PC-9 (cell line): ENCODE measurements around the gene TELO2.

Source experiments
- EZH2 ChIP-seq: fragments of 200-600 bp; sonication (generic); IDR thresholded peaks from 2 replicates; pipeline ENCODE4 v1.8.0; 2017; ENCODE audit warnings: antibody characterized with exemption, low read depth
- TF ChIP-seq, protein P1 (sequence below): fragments of 200-600 bp; sonication (generic); conservative IDR thresholded peaks from 2 replicates; pipeline ENCODE4 v1.6.1; 2017; ENCODE audit warnings: mixed run types, antibody characterized with exemption, mild to moderate bottlenecking, moderate library complexity

DNA sequence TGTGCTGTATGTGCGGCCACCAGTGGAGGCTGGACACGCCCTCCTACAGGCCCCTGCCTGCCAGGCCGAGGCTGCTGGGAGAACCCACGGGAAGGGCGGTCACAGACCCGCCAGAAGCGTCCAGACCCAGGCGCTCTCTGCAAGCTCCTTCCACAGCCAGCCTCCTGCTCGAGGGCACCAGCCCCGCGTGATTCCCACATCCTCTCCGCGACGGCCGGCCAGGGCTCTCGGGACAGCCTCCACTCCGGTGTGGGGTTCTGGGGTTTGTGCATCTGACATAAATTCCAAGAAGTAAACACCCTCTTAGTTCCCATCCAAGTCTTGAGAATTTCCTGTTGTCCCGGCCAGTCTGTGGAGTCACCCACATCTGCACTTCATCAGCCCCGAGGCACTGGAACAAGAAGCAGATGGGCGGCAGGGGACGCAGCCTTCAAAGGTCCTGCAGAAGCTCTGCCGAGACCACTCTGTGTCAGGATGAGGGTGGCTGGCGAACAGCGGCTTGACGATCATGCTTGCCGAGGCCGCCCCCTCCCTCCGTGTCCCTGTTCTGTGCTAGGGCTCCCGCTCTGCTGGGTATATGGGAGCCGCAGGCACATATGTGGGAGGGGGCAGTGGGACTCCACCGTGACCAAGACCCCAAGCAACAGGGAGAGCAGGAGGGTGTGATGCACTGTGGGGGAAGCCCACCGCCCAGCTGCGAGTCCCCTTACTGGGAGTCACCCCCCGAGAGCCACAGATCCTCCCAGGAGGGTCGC lies 37.9 kb downstream of the TELO2 start:
- TF ChIP-seq, protein P1, sequence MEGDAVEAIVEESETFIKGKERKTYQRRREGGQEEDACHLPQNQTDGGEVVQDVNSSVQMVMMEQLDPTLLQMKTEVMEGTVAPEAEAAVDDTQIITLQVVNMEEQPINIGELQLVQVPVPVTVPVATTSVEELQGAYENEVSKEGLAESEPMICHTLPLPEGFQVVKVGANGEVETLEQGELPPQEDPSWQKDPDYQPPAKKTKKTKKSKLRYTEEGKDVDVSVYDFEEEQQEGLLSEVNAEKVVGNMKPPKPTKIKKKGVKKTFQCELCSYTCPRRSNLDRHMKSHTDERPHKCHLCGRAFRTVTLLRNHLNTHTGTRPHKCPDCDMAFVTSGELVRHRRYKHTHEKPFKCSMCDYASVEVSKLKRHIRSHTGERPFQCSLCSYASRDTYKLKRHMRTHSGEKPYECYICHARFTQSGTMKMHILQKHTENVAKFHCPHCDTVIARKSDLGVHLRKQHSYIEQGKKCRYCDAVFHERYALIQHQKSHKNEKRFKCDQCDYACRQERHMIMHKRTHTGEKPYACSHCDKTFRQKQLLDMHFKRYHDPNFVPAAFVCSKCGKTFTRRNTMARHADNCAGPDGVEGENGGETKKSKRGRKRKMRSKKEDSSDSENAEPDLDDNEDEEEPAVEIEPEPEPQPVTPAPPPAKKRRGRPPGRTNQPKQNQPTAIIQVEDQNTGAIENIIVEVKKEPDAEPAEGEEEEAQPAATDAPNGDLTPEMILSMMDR = no peak
- no peak for TF ChIP-seq EZH2
